Mucosa of stomach (tissue), 1 donor: Measurements from ENCODE around the gene ROCK2.

Source experiments
- H3K27me3 ChIP-seq: one replicate; pipeline ENCODE4 v1.7.0; 2013; ENCODE audit warnings: mild to moderate bottlenecking, low read length; ENCODE audit not compliant: control insufficient read depth, insufficient read depth
- H3K36me3 ChIP-seq: one replicate; pipeline ENCODE4 v1.7.0; 2013; ENCODE audit warnings: low read length; ENCODE audit not compliant: control insufficient read depth, insufficient read depth
- H3K4me1 ChIP-seq: one replicate; pipeline ENCODE4 v1.7.0; 2013; ENCODE audit warnings: mild to moderate bottlenecking, low read length; ENCODE audit not compliant: control insufficient read depth, insufficient read depth
- H3K4me3 ChIP-seq: one replicate; pipeline ENCODE4 v1.7.0; 2013; ENCODE audit warnings: low read length
- H3K9ac ChIP-seq: one replicate; pipeline ENCODE4 v1.7.0; 2013; ENCODE audit warnings: mild to moderate bottlenecking, low read length, moderate library complexity
- H3K9me3 ChIP-seq: one replicate; pipeline ENCODE4 v1.7.0; 2013; ENCODE audit warnings: mild to moderate bottlenecking, low read length, moderate library complexity; ENCODE audit not compliant: control insufficient read depth
- donor health status: Pancreatic carcinoma.

ROCK2 gene

DNA sequence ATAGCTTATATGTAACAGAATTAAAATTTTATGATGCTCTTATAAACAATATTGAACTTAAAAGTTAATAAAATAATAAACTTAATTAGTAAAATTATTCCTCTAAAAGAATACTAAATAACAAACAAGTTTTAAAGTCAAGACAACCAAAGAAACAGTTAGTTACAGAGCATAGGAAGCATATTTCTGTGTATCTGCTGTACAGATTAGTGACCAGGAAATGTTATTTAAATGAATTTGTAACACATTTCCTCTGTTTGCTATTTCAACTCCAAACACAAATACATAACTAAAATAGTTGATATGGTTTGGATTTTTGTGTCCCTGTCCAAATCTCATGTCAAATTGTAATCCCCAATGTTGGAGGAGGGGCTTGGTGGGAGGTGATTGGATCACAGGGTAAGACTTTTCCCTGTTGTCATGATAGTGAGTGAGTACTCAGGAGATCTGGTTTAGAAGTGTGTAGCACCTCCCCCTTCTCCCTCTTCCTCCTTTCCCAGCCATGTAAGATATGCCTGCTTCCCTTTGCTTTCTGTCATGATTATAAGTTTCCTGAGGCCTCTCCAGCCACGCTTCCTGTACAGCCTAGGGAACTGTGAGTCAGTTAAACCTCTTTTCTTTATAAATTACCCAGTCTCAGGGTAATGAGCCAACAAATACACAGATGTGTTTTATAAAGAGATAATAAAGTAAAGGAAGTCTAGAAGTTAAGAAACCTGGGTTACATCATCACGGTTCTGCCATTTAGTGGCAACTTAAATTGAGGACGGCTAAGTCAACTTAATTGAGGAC, 51.8 kb downstream of the ROCK2 start:
- no peak overlapping the region for H3K9ac ChIP-seq
- H3K9me3 ChIP-seq, result no peaks in the 10 kb centered on the region
- no peaks in the 10 kb centered on the region for H3K27me3 ChIP-seq
- H3K36me3 ChIP-seq, result no peaks in the 10 kb centered on the region
- no peak overlapping the region for H3K4me3 ChIP-seq
- H3K4me1 ChIP-seq, result peaks cover 8% of the 10 kb centered on the region

DNA sequence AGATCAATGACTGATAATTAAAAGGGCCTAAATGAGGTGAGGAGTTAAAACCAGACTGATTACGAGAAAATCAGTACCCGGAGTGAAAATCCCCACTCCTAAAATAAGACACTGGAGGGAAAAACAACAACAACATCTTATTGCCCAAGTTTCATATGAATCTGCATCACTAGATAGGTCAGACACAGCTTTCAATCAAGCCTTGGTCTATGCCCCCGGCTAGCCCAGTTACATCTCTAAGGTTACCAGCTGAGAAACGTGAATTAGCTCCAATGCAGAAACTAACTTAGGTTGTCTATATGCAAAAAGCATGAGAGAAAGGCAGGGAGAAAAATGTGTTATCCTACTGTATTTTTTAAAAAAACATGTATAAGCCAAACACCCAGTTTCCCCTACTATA, 53.7 kb downstream of the ROCK2 start:
- H3K9me3 ChIP-seq, result no peaks in the 10 kb centered on the region
- H3K4me1 ChIP-seq, result peaks cover 15% of the 10 kb centered on the region
- no peak overlapping the region for H3K9ac ChIP-seq
- no peak overlapping the region for H3K4me3 ChIP-seq
- no peaks in the 10 kb centered on the region for H3K27me3 ChIP-seq
- H3K36me3 ChIP-seq, result no peaks in the 10 kb centered on the region

DNA sequence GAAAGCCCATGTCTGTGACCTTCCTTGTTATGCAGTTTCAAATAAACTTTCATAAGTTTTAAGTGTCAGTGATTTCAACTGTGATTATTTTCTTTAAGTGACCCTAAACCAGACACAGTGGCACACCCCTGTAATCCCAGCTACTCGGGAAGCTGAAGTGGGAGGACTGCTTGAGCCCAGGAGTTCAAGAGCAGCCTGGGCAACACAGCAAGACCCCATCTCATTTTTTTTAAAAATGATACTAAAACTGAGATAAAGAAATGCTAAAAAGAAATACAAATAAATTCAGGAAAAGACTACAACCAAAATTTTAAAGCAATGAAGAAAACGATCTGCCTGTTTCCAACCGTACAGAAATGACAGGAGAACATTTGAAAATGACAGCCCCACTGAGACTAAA, 54.2 kb downstream of the ROCK2 start:
- H3K4me1 ChIP-seq, result peaks cover 15% of the 10 kb centered on the region
- no peaks in the 10 kb centered on the region for H3K36me3 ChIP-seq
- H3K9me3 ChIP-seq, result no peaks in the 10 kb centered on the region

DNA sequence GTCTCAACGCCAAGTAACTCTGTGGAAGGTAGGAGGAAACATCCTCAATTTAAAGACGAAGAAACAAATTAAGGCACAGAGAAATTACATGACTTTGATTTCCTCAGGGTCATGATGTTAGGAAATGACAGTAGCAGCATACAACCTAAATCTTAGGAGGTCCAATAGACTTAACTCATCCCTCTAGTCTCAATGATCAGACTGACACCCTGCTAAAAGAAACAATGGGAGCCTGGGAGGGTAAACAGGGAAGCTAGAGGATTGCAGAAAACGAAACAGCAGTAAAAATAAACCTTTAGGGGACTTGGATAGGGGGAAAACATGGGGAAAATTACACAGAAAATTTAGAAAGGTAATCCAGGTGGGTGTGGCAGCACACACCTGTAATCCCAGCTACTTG, 56.0 kb downstream of the ROCK2 start:
- no peaks in the 10 kb centered on the region for H3K36me3 ChIP-seq
- H3K4me1 ChIP-seq, result peaks cover 15% of the 10 kb centered on the region

More for the DNA sequence above, 54.2 kb downstream of the ROCK2 start:
- no peak overlapping the region for H3K4me3 ChIP-seq
- no peak overlapping the region for H3K9ac ChIP-seq
- H3K27me3 ChIP-seq, result no peaks in the 10 kb centered on the region

DNA sequence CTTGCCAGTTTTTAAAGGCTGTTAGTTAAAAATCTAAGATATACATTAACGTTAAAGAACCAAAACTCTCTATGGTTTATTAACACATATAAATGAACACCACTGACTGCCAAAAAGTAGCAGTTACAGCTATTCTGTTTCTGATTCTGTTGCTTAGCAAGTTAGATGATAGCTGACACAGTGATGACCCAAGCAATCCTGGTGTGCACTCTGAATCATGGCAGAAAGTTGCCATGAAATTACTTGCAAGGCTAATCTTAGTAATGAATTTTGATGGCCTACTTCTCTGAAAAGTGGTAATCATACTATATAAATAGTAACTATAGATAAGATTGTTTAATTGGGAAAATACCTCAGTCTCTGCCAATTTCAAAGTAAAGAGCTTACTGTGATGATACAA, 57.7 kb downstream of the ROCK2 start:
- Histone ChIP-seq H3K9me3 (no peaks in the 10 kb centered on the region), H3K4me1 (peaks cover 6% of the 10 kb centered on the region), H3K36me3 (no peaks in the 10 kb centered on the region), H3K4me3 (no peak overlapping the region), H3K27me3 (no peaks in the 10 kb centered on the region), H3K9ac (no peak overlapping the region)

More for the DNA sequence above, 56.0 kb downstream of the ROCK2 start:
- no peaks in the 10 kb centered on the region for H3K9me3 ChIP-seq
- no peaks in the 10 kb centered on the region for H3K27me3 ChIP-seq
- no peak overlapping the region for H3K9ac ChIP-seq
- no peak overlapping the region for H3K4me3 ChIP-seq

DNA sequence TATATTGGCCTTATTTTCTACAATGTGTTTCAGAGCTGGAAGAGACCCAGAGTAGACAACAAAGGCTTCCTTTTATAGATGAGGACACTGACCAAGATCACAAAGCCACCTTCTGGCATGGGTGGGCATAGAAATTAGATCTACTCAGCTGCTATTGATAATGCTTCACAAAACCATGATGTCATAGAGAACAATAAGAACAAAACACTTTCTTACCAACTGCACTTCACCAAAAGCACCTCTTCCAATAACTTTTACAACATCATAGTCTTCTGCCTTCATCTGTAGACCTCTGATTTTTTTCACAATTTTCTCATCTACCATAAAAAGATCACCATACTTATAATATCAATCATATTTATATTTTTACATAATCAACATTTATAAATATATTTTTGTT, 58.1 kb downstream of the ROCK2 start:
- H3K27me3 ChIP-seq, result no peaks in the 10 kb centered on the region
- no peaks in the 10 kb centered on the region for H3K9me3 ChIP-seq
- no peak overlapping the region for H3K4me3 ChIP-seq
- H3K4me1 ChIP-seq, result peaks cover 6% of the 10 kb centered on the region
- no peaks in the 10 kb centered on the region for H3K36me3 ChIP-seq
- H3K9ac ChIP-seq, result no peak overlapping the region

DNA sequence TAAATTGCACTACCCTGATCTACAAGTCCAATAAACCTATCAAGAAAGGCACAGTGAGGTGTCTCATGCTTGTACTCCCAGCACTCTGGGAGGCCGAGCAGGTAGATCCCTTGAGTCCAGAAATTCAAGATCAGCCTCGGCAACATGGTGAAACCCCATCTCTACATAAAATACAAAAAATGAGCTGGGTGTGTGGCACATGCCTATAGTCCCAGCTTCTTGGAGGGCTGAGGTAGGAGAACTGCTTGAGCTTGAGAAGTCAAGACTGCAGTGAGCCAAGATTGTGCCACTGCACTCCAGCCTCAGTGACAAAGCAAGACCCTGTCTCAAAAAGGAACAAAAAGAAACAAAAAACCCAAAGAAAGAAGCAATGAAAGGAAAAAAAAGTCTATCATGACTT, 58.9 kb downstream of the ROCK2 start:
- no peaks in the 10 kb centered on the region for H3K27me3 ChIP-seq
- peaks cover 6% of the 10 kb centered on the region for H3K4me1 ChIP-seq
- no peak overlapping the region for H3K4me3 ChIP-seq
- H3K9ac ChIP-seq, result no peak overlapping the region
- H3K36me3 ChIP-seq, result no peaks in the 10 kb centered on the region
- no peaks in the 10 kb centered on the region for H3K9me3 ChIP-seq

DNA sequence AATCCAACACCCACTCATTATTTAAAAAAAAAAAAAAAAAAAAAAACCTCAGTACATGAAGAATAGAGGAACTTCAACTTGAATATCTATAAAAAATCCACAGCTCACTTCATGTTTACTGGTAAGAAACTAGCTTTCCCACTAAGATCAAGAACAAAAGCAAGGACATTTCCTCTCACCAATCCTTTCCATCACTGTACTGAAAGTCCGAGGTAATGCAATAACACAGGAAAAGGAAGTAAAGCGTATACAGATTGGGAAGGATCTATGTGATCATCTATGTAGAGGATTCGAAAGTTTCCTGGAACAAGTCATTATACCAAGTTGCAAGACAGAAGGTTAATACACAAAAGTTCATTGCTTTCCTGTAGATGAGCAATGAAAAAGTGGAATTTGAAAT, 63.2 kb downstream of the ROCK2 start:
- H3K36me3 ChIP-seq, result no peaks in the 10 kb centered on the region
- no peak overlapping the region for H3K9ac ChIP-seq
- H3K4me1 ChIP-seq, result no peaks in the 10 kb centered on the region
- no peaks in the 10 kb centered on the region for H3K9me3 ChIP-seq
- no peak overlapping the region for H3K4me3 ChIP-seq
- H3K27me3 ChIP-seq, result no peaks in the 10 kb centered on the region

DNA sequence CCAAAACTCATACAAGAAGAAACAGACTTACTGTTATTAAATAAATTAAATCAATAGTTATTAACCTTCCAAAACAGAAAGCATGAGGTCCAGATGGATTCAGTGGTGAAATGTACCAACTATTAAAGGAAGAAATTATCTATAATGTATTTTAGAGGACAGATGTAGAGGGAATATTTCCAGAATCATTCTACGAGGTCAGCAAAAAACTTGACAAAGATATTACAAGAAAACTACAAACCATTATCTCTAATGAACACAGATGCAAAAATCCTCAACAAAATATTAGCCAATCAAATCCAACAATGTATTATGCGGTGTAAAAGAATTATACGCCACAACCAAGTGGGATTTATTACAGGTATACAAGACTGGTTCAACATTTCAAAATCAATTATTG, 63.7 kb downstream of the ROCK2 start:
- no peaks in the 10 kb centered on the region for H3K36me3 ChIP-seq
- no peaks in the 10 kb centered on the region for H3K27me3 ChIP-seq
- no peaks in the 10 kb centered on the region for H3K9me3 ChIP-seq
- H3K9ac ChIP-seq, result no peak overlapping the region
- H3K4me3 ChIP-seq, result no peak overlapping the region
- H3K4me1 ChIP-seq, result no peaks in the 10 kb centered on the region

DNA sequence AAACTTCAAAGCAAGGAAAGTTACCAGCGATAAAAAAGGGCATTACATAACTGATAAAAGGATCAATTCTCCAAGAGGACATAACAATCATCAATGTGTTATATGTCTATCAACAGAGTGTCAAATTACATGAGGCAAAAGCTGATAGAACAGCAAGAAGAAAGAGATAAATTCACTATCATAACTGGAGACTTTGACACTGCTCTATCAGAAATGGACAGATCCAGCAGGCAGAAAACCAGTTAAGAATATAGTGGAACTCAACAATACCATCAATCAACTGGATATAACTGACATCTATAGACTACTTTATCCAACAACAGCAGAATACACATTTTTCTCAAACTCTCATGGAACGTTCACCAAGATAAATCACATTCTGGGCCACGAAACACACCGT, 65.0 kb downstream of the ROCK2 start:
- no peaks in the 10 kb centered on the region for H3K27me3 ChIP-seq
- H3K4me1 ChIP-seq, result no peaks in the 10 kb centered on the region
- no peaks in the 10 kb centered on the region for H3K9me3 ChIP-seq
- H3K9ac ChIP-seq, result no peak overlapping the region
- H3K36me3 ChIP-seq, result no peaks in the 10 kb centered on the region
- no peak overlapping the region for H3K4me3 ChIP-seq

DNA sequence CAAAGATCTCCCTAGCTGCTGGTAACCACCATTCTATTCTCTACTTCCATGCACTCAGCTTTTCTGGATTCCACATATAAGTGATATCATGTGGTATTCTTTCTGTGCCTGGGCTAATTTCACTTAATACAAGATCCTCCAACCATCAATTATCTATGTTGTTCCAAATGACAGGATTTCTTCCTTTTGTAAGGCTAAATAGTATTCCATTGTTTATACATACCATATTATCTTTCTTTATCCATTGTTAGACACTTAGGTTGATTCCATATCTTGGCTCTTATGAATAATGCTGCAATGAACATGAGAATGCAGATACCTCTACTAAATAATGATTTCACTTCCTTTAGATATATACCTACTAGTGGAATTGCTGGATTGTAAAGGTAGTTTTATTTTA, 66.2 kb downstream of the ROCK2 start:
- H3K36me3 ChIP-seq, result no peaks in the 10 kb centered on the region
- H3K4me1 ChIP-seq, result no peaks in the 10 kb centered on the region
- H3K4me3 ChIP-seq, result no peak overlapping the region
- H3K9ac ChIP-seq, result no peak overlapping the region
- no peaks in the 10 kb centered on the region for H3K9me3 ChIP-seq
- no peaks in the 10 kb centered on the region for H3K27me3 ChIP-seq

DNA sequence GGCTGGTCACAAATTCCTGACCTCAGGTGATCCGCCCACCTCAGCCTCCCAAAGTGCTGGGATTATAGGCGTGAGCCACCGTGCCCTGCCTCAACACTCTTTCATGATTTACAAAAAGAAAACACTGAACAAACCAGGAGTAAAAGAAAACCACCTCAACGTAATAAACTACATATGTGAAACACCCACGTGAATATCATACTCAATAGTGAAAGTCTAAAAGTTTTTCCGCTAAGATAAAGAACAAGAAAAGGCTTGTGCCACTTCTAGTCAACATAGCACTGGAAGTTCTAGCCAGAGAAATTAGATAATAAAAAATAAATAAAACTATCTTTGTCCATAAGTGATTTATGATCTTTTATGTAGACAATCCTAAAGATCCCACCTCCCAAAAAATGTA, 68.5 kb downstream of the ROCK2 start:
- no peaks in the 10 kb centered on the region for H3K27me3 ChIP-seq
- H3K9ac ChIP-seq, result no peak overlapping the region
- H3K9me3 ChIP-seq, result no peaks in the 10 kb centered on the region
- no peaks in the 10 kb centered on the region for H3K36me3 ChIP-seq
- no peaks in the 10 kb centered on the region for H3K4me1 ChIP-seq
- H3K4me3 ChIP-seq, result no peak overlapping the region

DNA sequence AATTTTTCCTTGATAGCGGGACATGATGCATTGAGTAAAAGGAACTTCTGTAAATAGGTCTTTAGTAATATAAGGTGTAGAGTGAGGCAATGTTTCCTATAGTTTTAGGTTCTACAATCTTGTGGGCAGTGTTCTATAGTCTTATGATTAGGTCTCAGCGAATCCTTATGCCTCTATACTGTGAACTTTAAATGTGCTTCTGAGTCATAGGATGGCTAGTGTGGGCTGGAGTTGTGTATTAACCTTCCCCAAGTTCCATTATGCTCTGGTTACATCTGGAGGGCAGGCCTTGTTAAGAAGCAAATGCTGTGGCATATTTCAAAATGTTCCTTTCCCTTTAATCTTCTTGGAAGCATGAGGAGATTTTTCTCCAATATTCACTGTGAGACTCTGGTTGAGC, 73.5 kb downstream of the ROCK2 start:
- Histone ChIP-seq H3K36me3 (no peaks in the 10 kb centered on the region), H3K9ac (no peak overlapping the region), H3K9me3 (no peaks in the 10 kb centered on the region), H3K4me3 (no peak overlapping the region), H3K4me1 (no peaks in the 10 kb centered on the region), H3K27me3 (no peaks in the 10 kb centered on the region)
